Activated CD4-positive, alpha-beta T cell treated with anti-CD3 and anti-CD28 coated beads, Interleukin-2, amount 50 U/mL, for 1 hour (primary cell): ENCODE data around the gene ETNK2.

ENCODE experiments used
- DNase-seq: peaks from one replicate; pipeline ENCODE4 v3.0.0-alpha.2; 2020

Gene ETNK2

GRCh38 chr1:204176049-204176448 lies 24.2 kb upstream of the ETNK2 start:
- no peak for DNase-seq

- DNase-seq: no peak
Observed at GRCh38 chr1:204174958-204175357, 23.1 kb upstream of the ETNK2 start.

GRCh38 chr1:204172404-204173029 lies 20.7 kb upstream of the ETNK2 start:
- no peak for DNase-seq

- no peak for DNase-seq
Observed at GRCh38 chr1:204171751-204172178, 19.9 kb upstream of the ETNK2 start.

DNA sequence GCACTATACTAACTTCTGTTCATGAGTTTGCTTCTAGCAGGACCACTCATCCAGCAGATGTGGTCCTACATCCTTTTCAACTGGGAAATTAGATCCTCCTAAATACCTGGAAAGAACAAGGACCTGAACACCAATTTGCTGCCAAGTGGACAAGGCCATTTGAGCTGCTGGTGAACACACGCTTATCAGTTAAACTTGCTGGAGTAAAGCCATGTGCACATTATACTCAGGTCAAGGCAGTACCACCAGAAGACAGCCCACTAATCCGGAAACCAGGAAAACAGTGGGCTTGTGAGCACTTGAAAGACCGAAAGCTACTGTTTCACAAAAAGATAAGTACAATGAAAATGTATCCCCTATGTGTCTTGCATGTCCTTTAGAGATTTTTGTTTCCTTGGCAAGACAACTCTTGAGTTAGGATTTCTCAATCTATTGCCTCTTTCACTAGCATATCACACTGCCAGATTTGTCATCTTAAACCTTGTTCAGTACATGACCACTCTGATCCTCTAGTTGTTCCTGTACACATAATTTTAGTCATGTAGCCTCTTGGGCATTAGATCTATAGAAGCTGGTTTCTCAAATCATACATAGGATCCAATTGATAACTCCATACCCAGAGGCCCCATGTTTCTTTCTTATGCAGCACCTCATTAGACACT lies 18.8 kb upstream of the ETNK2 start:
- no peak for DNase-seq

DNA sequence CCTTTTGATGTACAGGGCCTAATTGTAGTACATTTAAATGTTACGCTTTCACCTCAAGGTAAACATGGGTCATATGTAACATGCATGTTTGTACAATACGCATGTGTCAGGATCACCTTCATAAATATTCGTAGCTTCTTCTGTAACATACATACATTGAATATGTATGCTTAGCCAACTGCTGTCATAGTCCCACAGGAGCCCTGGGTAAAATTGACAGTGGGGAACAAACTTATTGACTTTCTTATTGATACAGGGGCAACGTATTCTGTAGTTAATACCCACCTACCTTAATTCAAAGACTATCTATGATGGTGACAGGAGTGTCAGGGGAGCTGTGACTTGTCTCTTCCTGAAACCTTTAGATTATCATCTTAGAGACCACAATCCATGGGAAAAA lies 18.0 kb upstream of the ETNK2 start:
- no peak for DNase-seq

- DNase-seq: no peak
Observed at GRCh38 chr1:204167730-204168129, 15.9 kb upstream of the ETNK2 start.

GRCh38 chr1:204166219-204166618 lies 14.4 kb upstream of the ETNK2 start, which contains the start of gene REN:
REN (minus strand) TSS chr1:204166337; CDS start chr1:204166293, 44 bp downstream.
- no peak for DNase-seq

DNA sequence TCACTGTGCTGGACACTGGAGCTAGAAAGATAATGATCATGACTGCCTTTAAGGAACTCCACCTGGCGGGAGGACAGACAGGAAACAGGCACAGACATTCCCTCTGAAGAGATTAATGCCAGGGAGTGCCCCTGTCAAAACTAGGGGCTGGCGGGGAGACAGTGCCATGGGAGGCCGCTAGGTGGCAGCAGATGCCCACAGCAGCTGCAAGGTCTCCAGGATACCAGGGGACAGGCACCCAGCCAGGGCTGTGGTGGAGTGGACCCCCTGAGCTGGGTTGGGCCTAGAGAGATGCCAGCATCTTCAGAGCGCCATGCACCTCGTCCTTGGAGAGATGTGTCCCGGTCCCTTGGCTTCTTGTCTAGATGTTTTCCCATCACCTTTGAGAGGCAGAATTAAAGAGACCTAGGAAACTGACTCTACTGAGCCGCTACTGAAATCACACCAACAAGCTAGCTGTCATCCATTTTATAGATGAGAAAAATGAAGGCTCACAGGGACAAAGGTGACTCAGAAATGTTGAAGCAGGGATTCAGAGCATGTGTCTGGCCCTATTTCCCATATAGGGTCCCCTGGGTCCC lies 10.7 kb upstream of the ETNK2 start:
- DNase-seq: peak; percentile 78

DNA sequence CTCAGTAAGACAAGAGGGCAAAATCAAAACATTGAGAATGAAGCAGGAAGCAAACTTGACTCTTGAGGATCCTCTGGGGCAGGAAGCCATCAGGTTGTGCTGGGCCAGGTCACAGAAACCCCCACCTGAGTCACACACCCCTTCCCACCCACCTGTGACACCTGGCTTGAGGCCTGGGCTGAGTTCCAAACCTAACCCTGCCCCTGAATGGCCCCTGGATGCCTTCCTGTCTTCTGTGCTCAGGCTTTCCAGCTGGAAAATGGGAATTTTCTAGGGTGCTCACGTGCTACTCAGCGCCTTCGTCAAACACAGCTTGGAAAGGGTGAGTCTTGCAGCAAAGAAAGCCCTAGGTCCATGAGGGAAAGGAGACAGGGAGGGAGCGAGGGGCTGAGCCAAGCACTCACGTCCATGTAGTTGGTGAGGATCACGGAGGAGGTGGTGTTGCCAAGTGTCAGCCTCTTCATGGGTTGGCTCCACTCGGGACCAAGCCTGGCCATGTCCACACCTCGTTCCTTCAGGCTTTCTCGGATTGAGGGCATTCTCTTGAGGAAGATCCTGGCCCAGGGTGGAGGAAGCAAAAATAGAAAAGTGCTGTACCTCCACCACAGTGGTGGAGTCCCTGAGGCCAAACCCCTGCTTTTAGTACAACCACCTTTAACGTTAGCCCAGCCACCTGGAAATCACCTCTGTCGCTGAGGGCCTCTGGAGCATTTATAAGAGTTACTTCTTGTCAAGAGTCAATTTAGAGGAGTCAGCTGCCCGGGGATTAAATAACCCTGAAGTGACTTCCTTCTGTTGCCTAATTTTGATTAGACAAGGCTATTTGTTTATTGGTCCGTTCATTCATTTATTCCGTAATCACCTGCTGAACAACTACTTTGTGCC lies 10.0 kb upstream of the ETNK2 start:
- no peak for DNase-seq

DNA sequence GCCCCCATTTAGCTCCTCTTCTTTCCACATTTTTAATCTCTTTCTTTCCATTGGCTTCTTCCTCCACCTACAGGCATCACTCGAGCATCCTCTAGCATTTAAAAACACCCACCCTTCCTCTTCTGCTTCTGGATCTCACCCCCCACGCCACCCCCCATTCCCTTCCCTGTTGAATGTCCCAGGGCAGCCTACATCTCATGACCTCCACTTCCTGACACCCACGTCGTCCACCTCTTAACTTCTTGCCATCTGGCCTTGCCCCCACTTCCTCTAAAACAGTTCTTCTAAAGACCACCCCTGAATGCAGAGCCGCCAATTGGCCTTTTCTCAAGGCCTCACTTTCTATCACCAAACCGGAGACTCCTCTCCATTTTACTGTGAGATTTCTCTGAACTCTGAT lies 6.1 kb upstream of the ETNK2 start:
- DNase-seq: no peak

- no peak for DNase-seq
Observed at GRCh38 chr1:204155881-204156280, 4.0 kb upstream of the ETNK2 start.

DNA sequence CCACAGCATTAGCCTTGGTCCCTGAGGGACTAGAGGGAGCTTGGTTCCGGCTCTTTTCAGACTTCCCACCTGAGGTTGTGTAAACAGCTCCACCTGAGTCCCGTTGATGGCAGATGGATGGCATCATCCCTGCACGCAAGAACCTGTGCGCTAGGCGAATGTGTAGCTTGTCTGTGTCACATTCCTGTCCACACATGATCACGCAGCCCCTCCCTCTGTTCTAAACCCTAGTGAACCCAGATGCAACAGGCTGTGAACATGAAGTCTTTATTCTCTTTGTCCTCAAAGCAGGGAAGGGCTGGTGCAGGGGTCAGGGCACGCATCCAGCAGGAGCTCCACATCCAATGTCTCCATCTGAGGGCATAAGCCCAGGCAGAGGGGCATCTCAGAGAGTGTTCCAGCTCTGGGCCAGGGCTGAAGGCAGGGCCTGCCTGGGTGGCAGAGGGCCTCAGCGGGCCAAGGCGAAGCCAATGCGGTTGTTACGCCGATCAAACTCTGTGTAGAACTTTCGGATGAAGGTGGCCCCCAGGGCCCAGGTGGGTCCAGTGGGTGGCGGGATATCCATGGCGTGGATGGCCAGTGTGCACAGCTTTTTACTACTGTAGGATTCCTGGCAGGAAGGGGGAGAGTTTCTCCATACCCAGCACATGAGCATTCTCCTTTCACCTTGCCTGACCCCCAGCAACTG lies 2.9 kb upstream of the ETNK2 start:
- no peak for DNase-seq

DNA sequence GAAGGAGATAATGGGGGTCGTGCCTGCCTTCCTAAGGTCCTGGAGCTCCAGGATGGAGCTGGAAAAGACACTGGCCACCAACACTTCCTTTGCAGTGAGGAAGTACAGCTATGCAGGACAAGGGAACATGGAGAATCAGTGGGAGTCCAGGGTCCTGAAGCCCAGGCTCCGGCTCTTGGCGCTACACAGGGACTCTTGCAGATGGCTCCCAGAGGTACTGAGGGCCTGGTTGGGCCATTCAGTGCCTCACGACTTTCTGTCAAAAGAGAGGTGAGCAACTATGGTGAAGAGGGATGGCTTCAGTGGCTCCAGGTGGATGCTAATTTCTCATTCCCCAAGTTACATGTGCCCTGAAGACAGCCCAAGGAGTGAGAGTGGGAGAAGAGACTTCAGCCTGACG lies 1.8 kb upstream of the ETNK2 start:
- no peak for DNase-seq

DNA sequence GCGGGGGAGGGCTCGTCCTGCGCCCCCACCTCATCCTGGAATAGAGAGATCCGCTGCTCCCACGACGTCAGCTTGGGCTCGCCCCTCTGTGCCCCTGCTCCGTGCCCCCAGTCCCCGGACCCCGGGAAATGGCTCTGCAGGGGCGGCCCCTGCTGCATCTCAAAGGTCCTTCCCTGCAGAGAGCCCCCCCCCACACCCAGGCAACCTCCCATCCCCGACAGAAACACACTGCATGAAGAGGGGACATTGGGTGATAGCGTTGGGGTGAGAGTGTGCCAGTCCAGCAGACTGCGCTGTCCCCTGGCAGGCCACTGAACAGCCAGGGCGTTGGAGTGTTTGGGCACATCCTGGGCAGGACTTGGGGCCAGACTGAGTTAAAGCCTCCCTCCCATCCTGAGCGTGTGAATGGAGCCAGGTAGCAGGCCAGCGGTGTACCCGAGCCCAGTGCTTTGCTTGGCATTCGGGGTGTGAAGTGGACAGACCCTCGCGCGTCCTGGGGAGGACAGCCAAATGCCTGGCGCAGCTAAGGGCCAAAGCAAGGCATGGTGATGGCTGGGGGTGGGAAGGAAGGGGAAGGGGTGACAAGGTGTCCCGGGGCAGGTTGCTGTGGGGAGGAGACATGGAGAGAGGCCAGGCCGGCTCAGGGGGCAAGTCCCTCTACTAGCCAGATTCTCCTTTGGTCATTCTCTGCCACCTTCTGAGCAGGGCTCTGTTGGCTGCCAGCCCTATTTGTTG lies 633 bp upstream of the ETNK2 start:
- DNase-seq: no peak

DNA sequence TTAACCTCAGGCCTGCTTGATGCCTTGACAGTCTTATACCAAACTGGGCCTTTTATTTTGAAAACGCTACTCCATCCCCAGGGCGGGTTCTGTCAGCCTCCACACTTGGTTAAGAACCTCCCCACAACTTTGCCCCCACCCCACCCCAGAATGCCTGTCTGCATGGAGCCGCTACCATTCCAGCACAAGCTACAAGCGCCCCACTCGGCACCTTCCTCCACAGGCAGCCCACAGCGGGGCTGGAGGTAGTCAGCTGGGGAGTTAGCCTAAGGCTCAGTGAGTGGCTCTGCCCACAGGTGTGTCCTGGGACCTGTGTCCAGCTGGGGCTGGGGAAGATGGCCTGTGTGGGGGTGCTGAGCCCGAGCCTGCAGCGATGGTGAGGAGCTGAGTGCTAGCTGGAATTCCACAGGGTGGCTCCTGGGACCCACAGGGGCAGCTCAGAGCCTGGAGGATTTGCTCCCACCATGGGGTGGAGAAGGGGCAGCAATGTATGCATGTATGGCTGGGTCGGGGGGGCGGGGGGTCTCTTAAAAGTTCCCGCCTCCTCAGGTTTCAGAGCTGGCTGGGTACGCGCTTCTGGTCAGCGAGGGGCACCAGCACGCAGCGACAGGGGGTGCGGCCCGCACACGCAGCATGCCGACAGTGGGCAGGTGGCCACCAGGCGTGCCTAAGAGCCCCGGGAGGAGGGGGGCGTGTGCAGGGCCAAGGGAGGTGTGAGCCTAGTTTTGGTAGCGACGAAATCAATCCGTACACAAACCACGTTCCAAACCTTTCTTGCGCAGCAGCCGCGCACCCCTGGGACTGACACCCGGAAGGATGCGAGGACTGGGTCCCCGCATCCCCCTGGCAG lies 917 bp downstream of the ETNK2 start:
- no peak for DNase-seq

DNA sequence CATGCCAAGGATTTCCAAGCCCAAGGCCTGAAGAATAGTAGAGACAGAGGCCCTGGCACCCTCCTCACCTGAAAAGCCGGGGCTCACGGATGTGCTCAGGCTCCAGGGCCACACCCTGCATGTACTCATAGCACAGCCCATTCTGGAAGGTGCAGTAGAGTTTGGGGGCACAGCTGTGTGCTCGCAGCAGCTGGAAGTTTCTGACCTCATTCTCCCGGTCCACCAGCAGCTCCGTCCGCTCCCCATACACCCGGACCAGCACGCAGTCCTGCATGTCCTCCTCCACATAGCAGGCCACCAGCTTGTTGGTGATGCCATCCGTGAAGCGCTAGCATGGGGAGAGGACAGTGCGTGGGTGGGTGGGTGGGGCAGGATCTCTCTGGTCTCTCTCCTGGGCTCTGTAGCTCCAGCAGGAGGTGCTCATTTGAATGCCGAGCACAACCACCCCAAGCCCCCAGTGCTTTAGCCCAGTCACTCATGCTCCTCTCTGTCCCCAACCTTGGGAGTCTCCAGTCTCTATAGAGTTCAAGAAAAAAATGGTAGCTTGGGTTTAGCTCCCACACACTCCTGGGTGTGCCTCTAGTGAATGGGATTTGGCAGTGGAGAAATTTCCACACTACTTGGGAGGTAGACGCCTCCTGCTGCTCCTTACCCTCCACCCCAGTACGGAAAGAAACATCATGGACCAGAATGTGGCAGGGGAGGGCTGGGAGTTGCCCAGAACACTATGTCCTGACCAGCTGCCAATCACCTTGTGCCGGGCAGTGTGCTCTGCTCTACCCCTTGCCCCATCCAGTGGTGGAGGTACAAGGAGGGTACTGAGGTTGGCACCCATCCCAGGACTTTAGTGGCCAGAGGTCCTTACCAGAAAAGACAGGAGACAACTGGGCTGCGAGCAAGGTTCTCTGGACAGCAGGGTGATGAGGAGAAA lies 1.9 kb downstream of the ETNK2 start:
- DNase-seq: no peak

- no peak for DNase-seq
Observed at GRCh38 chr1:204149107-204149506, 2.7 kb downstream of the ETNK2 start.

DNA sequence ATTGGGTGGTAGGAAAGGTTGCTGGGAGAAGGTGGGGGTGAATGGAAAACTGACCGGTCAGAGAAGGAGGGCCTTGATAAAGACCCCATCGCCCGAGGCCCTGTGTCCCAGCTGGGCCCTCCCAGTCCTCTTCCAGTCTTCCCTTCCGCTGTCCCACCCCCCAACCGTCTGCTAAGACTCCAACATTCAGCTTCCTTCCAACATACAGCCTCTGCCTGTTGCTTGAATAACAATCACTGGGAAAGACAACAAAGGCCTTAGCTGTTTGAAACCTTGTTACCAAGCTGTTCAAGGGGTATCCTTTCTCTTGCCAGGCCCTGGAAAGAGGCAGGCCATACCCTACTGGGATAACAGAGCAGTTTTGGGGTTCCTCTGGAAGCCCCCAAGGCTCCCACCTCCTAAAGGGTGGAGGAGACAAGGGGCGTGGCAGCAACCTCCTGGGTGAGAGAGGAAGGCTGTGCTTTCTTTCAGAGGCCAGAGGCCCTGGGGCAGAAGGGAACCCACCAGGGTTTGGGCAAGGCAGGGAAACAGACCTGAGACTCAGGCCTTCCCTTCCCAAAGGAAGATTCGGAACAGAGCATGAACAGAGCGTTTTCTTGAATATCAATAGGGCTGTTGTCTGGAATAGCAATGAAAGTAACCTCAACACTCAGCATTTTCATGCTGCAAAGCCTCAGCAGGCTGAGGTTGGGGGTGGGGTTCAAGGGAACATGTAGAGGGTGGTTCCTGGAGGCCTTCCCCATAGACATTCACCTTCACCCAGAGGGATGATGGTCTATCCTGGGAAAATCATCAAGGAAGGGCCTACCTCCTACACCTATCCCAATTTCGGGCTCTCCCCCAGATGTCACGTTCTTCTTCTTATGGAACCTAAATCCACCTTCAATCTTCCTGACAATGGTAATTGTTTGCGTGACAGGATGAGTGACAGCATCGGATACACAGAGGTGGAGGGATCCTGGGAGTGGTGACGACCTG lies 4.1 kb downstream of the ETNK2 start:
- DNase-seq: no peak
